Kasumi-1 (cell line): ENCODE results near the gene SLC25A31.
A peak's percentile ranks its signal among the peaks of the same experiment; 100 is the strongest.

Source experiments
- DNase-seq, 2 experiments: peaks; one replicate each; lab custom pipeline; 2025; lab: John Stamatoyannopoulos, UW

The SLC25A31 gene

DNA sequence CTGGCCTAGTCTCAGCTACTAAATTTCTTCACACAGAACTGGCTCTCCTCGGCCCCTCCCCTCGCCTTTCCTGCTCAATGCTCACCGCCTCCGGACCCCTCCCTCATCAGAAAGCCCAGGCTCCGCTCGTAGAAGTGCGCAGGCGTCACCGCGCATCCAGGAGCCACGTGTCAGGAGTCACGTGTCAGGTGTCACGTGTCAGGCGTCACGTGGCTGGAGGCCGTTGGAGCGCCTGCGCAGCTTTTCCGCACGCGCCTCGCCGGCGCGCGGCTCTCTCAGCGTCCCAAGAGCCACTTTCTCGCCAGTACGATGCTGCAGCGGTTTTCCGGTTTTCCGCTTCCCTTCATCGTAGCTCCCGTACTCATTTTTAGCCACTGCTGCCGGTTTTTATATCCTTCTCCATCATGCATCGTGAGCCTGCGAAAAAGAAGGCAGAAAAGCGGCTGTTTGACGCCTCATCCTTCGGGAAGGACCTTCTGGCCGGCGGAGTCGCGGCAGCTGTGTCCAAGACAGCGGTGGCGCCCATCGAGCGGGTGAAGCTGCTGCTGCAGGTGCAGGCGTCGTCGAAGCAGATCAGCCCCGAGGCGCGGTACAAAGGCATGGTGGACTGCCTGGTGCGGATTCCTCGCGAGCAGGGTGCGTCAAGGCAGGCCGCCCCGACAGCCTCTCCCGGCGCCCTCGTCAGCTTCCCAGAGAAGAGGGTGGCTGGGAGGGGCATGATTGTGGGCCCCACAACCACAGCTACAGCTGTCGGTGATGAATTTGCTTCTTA lies at the start of gene SLC25A31:
Gene SLC25A31 (plus strand): TSS at position 259 of the 772 bp plus-strand sequence. CDS start 146 bp downstream, at position 405.
- DNase-seq = no peak

DNA sequence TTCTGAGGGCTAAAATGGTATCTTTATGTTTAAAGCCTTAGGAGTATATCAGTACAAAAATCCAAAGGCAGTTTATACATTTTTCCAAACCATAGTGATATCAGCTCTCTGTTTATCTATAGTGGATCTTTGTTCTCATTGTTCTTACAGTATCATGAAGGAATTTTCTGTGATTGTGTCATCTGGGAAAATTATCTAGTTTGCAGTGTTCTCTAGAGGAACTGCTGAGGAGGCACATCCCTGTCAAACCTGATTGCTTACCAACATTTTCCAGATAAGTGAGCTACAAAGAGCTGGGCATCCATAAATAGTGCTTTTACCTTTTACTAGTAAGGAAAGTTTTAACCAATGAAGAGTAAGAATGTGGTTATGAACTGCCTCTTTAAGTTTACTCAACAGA lies 44.9 kb upstream of the SLC25A31 start:
- DNase-seq = no peak

DNA sequence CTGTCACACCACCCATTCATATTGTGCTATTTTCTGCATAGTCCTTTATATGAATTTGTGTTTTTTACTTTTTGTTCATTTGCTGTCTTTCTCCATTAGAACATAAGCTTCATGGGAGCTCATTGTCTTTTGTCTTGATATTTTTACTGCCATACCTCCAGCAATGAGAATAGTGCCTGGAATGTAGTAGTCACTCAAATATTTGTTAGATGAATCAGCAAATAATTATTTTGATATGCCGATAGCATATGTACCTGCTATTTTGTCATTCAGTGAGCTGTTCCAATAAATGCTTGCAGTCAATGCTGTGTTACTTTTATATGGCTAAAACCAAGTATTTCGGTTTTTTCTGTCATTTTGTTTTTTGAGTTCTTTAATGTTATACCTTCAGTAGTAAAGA lies 43.5 kb upstream of the SLC25A31 start:
- DNase-seq = no peak

DNA sequence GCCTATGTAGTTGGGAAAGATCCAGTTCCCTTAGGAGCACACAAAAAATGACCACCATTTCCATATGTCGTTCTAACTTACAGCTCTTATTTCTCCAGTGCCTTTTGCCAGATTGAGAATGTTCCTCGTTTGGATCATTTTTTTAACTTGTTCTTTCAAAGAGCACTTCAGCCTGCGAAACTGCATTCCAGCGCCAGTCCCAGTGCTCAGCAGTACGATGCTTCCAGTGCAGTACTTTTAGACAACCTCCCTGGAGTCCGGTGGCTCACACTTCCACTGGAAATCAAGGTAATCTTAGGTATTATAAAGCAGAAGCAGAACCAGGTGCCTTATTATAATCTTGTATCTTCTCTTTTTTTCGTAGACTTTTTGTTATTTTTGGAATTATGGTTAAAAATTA lies 42.6 kb upstream of the SLC25A31 start:
- no peak for DNase-seq

DNA sequence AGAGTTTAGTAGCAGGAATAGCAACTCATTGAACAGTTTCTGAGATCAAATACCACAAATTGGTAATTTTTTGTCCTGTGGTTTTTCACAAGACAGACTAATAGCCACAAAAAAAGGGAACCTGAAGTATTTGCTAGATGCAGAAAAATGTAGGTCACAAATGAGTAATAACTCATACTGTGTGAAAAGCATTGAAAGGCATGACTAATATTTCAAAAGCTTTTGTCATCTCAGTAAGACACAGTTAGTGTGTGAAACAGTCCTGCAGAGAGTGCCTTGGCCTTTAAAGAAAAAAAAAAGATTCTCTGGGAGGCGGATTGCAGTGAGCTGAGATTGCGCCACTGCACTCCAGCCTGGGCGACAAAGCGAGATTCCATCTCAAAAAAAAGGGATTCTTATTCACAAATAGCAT lies 31.4 kb upstream of the SLC25A31 start:
- DNase-seq = peak; percentile 65 to 66

DNA sequence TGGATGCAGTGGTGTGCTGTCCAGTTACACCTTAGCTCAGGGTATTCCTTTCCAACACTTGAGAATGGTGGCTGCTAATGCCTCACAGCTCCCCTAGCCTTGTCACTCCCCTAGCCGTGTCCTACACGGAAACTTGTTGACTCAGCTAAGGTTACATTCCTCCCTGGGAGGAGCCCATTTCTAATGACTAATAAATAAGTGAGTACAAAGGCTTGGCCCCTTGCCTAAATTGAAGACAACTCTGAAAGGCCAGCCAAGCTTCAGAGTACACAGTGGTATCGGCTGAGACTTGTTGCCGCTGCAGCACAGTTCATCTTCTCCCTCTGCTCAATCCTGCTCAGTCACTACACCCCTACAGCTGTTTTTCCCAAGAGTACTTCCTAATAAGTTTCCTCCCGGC lies 21.2 kb upstream of the SLC25A31 start:
- DNase-seq = no peak

DNA sequence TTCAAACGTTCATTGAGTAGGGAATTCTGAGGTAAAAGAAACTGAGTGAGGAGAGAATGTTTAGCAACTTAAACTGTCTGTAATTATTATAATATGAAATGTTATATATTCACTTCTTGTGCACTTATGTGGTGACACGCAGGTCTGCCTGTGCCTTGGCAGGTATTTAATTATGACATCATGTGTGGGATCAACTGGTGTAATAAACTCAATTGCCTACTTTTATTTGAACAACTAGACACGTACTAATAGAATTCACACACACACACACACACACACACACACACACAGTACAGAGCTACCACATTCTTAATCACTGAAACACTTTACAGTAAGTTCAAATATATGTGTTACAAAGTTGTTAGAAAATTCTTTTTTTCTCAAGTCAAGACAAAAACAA lies 20.7 kb upstream of the SLC25A31 start:
- DNase-seq = no peak

DNA sequence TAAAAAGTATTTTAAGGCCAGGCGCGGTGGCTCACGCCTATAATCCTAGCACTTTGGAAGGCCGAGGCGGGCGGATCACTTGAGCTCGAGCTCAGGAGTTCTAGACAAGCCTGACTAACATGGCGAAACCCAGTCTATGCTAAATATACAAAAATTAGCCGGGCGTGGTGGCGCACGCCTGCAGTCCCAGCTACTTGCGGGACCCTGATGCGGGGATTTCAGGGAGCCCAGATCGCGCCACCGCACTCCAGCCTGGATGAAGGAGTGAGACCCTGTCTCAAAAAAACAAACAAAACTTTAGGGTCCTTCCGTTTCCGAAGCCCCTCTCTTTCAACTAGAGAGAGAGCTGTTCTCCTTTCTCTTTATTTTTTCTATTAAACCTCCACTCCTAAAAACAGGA lies 1.2 kb downstream of the SLC25A31 start:
- no peak for DNase-seq

DNA sequence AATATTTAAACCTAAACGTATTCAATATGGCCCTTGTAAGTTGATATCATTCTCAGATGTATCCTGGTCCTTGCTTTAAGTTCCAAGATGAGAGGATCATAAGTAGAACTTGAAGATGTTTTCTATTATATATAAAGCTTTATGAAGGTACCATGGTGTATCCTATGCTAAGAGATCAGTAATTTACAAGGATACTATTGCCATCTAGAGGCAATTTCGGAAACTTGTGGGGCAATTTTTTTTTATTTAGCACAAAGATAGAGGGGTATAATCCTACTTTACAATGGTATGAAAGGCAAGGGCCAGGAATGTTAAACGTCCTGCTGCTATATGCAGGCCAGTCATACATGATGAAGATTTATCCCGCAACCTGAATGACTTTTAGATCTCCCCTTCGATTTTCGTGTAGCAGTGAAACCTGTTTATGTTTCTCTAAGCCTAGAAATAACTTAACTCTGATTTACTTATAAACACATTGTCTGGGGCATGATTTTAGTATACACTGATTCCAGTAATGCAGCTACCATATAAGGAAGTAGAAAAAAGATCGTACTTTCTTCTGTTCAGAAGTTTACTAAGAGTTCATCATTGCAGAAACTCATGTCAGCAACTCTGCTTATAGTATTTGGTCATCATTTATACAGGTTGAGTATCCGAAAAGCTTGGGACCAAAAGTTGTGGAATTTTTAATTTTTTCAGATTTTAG lies 2.6 kb downstream of the SLC25A31 start:
- DNase-seq = peak; percentile 69 to 71

DNA sequence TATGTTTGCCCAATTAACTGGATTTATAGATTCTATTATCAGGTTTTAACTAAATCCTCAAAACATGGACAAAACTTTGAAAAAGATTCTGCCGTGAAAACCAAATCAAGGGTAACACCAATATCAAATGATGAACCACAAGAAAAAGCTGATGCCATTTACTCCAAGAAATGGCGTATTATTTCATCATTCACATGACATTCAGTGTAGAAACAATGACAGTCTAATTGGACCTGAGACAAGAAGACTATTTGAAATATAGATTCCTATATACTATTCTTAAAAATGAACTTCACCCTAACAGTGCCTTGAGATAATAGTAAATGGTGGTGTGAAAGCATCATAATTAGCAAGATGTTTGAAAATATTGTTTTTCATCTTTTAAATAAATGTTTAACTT lies 4.8 kb downstream of the SLC25A31 start:
- no peak for DNase-seq

DNA sequence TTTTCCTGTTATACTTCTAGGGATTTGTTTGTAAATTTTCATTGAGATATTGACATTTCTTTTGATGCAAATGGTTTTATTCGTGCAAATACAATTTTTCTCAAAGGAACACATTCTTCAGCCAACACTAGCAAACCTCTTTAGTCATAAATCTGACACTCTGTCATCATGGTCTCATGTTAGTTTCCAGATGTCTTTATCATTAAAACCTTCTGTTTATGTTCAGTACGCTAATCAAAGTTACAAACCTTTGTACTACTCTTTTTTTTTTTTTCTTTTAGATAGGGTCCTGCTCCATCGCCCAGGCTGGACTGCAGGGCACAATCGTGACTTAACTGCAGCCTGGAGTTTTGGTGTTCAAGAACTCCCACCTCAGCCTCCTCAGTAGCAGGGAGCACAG lies 7.1 kb downstream of the SLC25A31 start:
- no peak for DNase-seq

DNA sequence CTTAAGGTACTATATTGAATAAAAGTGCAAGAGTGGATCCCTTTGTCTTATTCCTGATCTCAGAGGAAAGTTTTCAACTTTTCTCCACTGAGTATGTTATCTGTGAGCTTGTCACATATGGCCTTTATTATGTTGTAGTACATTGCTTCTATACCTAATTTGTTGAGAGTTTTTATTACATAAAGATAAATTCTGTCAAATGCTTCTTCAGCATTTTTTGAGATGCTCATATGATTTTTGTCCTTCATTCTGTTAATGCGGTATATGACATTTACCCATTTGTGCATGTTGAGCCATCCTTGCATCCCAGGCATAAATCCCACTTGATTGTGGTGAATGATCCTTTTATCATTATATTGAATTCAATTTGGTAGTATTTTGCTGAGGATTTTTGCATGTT lies 11.0 kb downstream of the SLC25A31 start:
- DNase-seq = no peak

DNA sequence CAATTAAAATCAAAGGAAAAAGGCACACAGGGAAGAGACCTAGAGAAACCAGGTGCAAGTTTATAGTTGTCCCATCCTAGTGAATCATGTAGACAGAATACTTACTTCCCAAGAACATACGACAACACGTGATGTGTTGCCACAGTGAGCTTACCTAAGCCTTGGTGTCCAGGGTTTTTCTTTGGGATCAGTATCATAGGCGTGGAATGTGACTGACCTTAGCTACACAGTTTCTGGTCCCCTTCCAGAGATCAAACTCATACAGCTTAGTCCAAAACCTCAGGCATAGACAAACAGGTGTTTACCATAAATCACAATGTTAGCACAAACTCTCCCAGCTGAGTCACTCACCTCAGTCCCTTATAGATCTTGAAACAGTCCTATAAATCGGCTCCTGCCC lies 17.7 kb downstream of the SLC25A31 start:
- no peak for DNase-seq

DNA sequence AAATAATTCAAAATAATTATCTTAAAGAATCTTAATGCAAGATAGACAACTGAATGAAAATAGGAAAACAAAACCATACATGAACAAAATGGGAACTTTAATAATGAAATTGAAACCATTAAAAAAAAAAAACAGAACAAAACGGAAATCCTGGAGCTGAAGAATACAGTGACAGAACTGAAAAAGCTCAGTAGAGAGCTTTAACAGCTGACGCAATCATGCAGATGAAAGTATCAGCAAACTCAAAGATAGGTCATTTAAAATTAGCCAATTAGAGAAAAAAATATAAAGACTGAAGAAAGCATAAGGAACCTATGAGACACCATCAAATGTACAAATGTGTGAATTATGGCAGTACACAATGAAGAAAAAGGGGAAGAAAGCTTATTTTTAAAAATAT lies 18.8 kb downstream of the SLC25A31 start:
- DNase-seq = no peak

DNA sequence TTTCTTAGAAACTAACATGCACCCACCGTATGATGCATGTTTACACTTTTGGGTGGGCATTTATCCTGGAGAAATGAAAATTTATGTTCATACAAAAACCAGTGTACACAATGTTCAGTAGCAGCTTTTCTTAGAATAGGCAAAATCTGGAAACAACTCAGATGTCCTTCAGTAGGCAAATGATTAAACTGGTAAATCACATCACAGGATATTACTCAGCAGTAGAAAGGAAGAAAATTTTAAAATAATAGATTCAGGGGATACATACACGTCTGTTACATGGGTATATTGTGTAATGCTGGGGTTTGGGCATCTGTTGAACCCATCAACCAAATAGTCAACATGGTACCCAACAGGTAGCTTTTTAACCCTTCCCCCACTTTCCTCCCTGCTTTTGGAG lies 26.7 kb downstream of the SLC25A31 start:
- DNase-seq = no peak

DNA sequence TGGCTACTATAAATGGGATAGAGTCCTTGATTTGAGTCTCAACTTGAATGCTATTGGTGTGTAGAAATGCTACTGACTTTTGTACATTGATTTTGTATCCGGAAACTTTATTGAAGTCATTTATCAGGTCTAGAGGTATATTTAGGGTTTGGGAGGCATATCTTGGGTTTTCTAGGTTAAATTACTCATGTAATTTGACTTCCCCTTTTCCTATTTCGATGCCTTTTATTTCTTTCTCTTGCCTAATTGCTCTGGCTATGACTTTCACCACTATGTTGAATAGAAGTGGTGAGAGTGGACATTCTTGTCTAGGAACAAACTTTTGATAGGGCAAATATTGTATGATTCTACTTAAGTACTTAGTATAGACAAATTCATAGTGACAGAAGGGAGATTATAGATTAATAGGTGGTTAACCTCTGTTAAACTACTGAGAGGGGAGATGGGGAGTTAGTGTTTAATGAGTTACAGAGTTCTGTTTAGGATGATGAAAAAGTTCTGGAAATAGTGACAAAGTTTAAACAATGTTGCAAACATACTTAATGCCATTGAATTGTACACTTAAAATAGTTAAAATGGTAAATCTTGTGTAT lies 29.1 kb downstream of the SLC25A31 start:
- no peak for DNase-seq

DNA sequence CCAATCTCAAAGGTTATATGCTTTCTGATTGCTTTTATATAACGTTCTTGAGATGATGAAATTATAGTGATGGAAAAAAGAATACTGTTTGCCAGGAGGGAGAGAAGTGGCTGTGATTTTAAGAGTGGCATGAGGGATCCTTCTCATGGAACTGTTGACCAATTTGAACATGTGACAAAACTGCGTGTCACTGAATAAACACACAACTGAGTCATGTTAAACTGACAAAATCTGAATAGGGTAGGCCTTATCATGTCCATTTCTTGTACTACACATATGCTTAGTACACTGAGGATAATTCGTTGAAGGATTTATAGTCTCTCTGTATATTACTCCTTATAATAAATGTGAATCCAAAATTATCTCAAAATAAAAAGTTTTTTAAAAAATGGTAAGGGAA lies 29.7 kb downstream of the SLC25A31 start:
- no peak for DNase-seq

DNA sequence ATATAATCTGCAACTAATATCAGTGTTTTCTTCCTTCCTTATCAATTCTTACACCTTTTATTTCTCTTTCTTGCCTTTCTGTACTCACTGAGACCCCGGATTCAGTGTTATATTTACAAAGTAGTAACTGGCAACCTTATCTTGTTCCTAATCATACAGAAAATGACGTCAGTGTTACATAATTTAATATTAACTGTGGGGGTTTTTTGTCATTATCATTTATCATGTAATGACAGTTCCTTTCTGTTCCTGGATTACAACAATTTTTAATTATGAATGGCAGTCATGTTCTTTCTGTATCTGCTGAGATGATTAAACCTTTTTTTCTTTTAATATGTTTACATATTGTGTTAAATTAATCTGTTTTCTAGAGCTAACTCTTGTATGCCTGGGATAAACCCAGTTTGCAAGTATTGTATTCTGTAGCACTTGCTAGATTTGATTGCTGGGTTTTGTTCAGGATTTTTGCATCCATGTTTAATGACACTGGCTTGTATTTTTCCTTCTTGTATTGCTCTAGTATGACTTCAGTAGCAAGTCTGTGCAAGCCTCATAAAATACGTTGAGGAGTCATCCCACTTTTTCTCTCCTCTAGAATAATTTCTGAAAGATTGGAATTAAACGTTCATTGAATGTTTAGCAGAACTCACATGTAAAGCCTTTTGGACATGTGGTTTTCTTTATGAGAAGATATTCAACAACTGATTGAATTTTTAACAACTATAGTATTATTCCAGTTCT lies 41.5 kb downstream of the SLC25A31 start:
- no peak for DNase-seq

DNA sequence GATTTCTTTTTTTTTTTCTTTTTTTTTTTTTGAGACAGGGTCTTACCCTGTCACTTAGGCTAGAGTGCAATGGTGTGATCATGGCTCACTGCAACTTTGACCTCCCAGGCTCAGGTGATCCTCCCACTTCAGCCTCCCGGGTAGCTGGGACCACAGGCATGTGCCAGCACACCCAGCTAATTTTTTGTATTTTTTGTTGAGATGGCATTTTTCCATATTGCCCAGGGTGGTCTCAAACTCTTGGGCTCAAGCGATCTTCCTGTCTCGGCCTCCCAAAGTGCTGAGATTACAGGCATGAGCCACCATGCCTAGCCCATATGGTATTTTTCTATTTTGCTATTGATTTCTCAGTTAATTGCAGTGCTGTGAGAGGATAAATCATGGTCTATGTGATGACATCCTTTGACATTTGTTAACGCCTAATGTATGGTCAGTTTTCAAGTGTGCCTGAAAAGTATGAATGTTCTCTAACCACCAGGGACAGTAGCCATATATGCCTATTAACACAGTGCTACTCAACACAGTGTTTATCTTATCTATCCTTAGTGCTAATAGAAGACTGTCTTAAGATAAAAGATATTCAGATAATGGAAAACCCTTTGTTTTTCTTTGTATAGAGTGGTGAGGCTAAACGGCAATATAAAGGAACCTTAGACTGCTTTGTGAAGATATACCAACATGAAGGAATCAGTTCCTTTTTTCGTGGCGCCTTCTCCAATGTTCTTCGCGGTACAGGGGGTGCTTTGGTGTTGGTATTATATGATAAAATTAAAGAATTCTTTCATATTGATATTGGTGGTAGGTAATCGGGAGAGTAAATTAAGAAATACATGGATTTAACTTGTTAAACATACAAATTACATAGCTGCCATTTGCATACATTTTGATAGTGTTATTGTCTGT lies 42.8 kb downstream of the SLC25A31 start:
- DNase-seq = no peak

DNA sequence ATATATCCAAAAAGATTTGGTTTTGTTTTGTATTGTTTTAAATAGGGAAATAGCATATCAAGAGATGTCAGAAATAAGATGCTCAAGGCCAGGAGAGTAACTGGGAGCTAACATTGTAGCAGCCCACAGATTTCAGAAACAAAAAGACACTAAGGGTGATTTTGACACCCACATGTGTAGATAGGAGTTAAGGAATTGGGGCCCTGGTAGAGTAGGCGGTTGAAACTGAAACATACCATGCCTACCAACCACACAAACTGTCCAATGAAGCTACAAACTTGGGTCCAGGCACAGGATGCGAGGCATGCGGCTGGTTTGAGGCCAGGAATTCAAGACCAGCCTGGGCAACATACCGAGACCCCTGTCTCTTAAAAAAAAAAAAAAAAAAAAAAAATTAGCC lies 45.6 kb downstream of the SLC25A31 start:
- DNase-seq = no peak

DNA sequence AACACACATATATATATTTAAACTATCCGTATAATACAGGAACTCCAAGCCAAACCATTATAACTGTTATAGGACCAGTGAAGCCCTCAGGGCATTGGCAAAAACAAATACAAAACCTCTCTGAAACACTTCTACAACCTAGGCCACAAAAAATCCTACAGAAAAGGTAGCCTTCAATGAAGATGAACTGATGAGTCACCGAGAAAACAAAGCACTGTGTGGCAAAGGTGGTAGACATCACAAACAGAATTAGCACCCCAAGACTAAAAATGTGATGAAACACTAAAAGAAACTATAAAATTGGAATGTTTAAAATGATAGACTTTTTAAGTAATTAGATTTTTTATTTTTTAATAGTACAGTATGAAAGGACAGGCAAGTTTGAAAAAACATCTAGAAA lies 46.4 kb downstream of the SLC25A31 start:
- DNase-seq = no peak

DNA sequence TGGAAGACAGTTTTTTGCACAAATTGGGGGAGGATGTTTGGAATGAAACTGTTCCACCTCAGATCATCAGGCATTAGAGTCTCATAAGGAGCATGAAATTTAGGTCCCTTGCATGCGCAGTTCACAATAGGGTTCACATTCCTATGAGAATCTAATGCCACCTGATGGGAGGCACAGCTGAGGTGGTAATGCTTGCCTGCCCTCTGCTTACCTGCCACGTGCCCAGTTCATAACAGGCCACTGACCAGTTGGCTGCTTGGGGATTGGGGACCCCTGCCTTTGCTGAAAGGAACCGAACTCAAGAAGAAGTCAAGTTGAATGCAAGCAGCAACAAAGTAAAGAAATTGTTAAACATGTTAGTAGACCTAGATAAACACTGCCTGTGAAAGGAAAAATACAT lies 47.3 kb downstream of the SLC25A31 start:
- DNase-seq = no peak
